Measurements from ENCODE around the gene GALNT8.
"Not testable (repeated sequence)": the region's sequence is repeated elsewhere in the genome, so short reads cannot be mapped to it uniquely, and the experiment has no call there.

GALNT8 gene

GRCh38 chr12:4719821-4720636, at the start of gene GALNT8:
Gene GALNT8 (plus strand): TSS chr12:4720400. CDS start chr12:4720678, 278 bp downstream.
- DNase-seq = no peak

- no peak for DNase-seq
These were observed 40.5 kb upstream of the GALNT8 start for GRCh38 chr12:4679711-4680110.

DNA sequence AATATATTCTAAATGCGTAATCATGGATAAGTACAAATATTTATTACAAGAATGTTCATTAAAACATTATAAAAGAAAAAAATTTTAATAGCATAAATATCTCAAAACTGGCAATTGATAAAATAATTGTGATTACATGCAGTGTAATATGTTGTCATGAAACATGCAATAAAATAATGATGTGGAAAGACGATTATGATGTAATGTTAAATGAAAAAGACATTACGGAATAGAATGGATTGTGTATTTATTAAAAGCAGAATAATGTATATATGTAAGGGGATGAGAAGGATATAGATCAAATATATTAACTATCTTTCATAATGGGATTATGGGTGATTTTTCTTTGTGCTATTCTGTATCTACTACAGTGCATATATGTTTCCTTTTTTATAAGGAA, 38.5 kb upstream of the GALNT8 start:
- DNase-seq = no peak

DNA sequence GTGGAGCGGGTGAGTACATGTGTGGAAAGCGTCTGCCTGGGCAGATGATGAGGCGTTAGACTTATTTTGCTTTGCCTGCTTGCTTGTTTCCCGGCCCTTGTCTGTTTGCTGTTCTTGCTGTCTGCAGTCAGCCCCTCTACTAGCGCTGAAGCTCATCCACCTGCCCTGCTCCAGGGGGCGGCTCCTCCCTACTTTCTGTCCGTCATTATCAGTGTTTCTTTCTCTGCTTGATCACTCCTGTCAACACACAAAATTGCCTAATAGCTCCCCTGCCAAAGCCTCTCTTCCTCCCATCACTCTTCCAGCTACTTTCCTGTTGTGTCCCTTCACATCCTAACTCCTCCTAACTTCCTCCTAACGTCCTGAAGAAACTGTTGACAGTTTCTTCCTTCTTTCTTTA, 34.9 kb upstream of the GALNT8 start:
- DNase-seq = no peak

GRCh38 chr12:4690760-4691159, 29.4 kb upstream of the GALNT8 start:
- no peak for DNase-seq

DNA sequence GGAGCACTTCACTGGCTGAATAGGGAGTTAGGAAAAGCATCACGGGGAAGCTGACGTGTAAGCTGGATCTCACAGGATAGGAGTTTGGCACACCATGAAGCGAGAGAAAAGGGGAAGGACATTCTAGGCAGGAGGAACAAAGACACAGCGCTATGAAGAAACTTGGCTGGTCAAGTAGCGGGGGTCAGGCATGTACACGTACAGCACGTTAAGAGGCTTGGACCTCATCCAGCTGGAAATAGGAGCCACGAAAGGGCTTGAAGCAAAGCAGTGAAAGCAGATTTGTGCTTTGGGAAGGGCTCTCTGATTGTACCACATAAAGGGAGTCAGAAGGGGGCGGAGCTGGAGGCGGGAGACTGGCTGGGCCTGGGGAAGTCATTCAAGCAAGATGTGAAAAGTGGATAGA, 19.6 kb upstream of the GALNT8 start:
- DNase-seq = peak; percentile 83

- DNase-seq = no peak
These were observed 18.6 kb upstream of the GALNT8 start for GRCh38 chr12:4701395-4702190.

GRCh38 chr12:4703676-4704075, 16.5 kb upstream of the GALNT8 start:
- DNase-seq = no peak

- DNase-seq = no peak
These were observed 14.4 kb upstream of the GALNT8 start for GRCh38 chr12:4705824-4706223.

- DNase-seq = no peak
These were observed 12.9 kb upstream of the GALNT8 start for GRCh38 chr12:4707306-4707705.

GRCh38 chr12:4710113-4710512, 10.1 kb upstream of the GALNT8 start:
- DNase-seq = no peak

DNA sequence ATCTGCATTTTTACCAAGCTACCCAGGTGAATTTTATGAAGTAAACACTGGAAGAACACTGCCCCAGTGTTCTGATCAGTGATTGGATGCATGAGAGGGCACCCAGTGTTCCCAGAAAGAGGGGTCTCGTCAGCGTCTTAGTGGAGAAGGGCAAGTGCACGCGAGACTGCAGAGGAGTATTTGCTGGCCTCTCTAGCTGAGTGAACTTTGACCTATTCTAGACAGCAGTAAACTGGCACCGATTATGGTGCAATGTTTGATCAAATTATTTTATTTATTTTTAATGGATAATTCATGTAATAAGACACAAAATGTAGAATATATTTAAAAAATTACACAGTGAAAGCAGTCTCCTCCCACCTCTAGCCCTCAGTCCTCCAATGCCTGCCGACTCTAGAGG, 5.3 kb upstream of the GALNT8 start:
- DNase-seq = no peak

DNA sequence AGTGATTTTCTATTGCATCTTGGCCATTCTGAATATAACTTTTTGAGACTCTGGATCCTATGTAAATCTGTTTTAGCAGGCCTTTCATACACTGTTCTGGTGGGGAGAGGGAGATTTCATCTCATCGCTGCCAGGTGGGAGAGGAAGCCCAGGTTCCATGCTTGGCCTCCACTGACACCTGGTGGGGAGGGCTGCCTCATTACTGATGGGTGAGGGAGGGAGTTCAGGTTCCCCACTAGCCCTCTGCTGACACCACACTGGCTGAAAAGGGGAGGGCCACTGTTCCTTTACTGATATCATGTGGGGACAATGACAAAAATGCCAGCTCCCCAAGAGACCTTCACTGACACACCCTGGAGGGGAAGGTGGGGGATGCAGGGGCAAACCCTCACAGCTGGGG, 2.4 kb upstream of the GALNT8 start:
- no peak for DNase-seq

DNA sequence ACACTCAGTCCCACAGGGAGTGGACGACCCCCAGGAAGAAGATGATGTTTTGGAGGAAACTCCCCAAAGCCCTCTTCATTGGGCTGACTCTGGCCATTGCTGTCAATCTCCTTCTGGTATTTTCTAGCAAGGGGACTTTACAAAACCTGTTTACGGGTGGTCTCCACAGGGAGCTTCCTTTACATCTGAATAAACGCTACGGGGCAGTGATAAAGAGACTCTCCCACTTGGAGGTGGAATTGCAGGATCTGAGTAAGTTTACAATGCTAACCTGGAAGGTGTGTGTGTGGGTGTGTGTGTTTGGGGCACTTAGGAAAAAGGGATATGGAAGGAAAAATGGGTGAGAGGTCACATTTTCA, 416 bp downstream of the GALNT8 start:
- no peak for DNase-seq

DNA sequence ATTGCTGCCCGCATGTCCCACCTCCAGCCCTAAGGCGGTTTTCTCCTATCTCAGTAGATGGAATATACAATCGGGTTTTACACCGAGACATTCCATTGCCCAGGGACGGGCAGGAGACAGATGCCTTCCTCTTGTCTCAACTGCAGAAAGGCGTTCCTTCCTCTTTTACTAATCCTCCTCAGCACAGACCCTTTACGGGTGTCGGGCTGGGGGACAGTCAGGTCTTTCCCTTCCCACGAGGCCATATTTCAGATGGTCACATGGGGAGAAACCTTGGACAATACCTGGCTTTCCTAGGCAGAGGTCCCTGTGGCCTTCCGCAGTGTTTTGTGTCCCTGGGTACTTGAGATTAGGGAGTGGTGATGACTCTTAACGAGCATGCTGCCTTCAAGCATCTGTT, 1.4 kb downstream of the GALNT8 start:
- DNase-seq = not testable (repeated sequence)

DNA sequence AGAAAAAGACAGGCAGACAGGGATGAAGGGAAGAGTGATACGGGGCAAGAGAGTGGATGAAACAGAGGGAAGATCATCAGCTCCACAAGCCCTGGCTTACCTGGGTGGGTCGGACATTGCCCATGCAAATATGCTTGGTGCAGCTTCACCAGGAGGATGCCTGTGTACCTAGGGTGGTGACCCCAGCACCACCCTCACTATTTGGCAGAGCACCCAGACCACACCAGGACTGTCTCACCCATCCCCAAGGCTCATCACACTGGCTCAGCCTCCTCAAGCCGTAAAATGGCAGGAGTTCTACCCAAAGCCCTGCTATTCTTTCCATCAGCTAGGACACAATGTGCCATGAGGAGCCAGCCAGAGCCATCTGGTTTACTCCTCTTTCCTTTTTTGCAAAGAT, 3.0 kb downstream of the GALNT8 start:
- DNase-seq = no peak

GRCh38 chr12:4725057-4725456, 4.9 kb downstream of the GALNT8 start:
- no peak for DNase-seq

- DNase-seq = no peak
These were observed 14.6 kb downstream of the GALNT8 start for GRCh38 chr12:4734625-4735340.

DNA sequence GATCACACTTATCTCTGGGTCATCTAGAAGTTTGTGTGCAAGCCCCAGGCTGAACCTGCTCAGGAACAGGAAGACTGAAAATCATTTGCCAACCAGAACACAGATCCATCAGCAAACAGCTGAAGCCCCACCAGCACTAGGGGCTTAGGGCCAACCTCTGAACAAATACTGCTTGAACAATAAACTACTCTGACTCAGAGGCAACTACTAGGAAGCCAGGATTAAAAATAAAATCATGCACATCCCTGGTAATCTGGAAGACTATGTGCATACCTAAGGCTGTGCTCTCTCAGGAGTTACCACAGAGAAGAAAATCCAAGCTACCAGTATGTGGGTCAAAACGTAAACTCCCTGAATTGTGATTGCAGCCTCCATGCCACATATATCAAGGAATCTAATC, 15.9 kb downstream of the GALNT8 start:
- no peak for DNase-seq

DNA sequence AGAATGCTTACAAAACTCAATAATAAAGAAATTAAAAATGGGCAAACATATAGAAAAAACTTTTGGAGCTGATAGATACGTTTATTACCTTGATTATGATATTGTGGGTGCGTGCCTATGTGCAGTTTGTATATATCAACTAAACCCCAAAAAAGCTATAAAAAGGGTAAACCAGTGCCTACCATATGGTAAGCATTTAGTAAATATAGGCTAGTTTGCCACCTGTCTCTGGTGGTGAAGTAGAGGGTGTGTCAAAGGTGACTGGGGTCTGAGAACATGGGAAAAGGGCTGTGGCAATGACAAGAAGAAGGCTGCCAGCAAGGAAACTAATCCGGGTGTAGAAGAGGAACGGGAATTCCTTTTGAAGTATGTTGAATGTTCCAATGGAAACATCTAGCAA, 18.3 kb downstream of the GALNT8 start:
- no peak for DNase-seq

- no peak for DNase-seq
These were observed 22.3 kb downstream of the GALNT8 start for GRCh38 chr12:4742416-4742970.

GRCh38 chr12:4743046-4743445, 22.8 kb downstream of the GALNT8 start:
- DNase-seq = no peak

DNA sequence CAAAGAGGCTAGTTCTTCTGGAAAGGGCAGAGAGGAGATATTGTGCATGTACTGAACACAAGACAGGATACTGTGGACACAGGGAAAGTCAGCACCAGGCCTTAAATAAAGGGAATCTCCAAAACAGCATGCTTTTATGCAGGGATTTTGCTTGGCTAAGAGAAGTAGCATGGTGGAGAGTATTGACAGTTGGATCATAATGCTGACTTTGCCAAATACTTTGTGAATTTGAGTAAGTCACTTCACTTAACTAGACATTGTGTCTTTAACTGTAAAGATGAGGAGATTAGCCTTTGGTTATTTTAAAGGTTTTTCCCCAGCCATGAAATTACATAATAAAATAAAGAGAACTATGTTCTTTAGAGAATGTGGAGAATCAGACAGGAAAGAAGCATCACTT, 24.5 kb downstream of the GALNT8 start:
- no peak for DNase-seq
